Activated CD8-positive, alpha-beta memory T cell treated with anti-CD3 and anti-CD28 coated beads, Interleukin-2, amount 50 U/mL, for 1 hour (primary cell): ENCODE results near the gene PPP6R1.

ENCODE experiments used
- DNase-seq: peaks from one replicate; pipeline ENCODE4 v3.0.0-alpha.2; 2020; ENCODE audit errors: extremely low read depth

The PPP6R1 gene

GRCh38 chr19:55259540-55260210 is 858 bp upstream of the PPP6R1 start:
- no peak for DNase-seq

- DNase-seq, result no peak
Measured at GRCh38 chr19:55258476-55258827, 365 bp downstream of the PPP6R1 start.

GRCh38 chr19:55257461-55258420 is 1.1 kb downstream of the PPP6R1 start:
- DNase-seq, result no peak

- DNase-seq, result no peak
Measured at GRCh38 chr19:55256562-55257460, 2.0 kb downstream of the PPP6R1 start.

- no peak for DNase-seq
Measured at GRCh38 chr19:55255618-55256423, 3.0 kb downstream of the PPP6R1 start.

GRCh38 chr19:55254625-55254977 is 4.2 kb downstream of the PPP6R1 start:
- DNase-seq, result no peak

GRCh38 chr19:55253842-55254624 is 4.8 kb downstream of the PPP6R1 start:
- no peak for DNase-seq

- no peak for DNase-seq
Measured at GRCh38 chr19:55252760-55253663, 5.8 kb downstream of the PPP6R1 start.

GRCh38 chr19:55251341-55252081 is 7.3 kb downstream of the PPP6R1 start:
- DNase-seq, result no peak

- DNase-seq, result no peak
Measured at GRCh38 chr19:55250262-55251036, 8.4 kb downstream of the PPP6R1 start.

- DNase-seq, result no peak
Measured at GRCh38 chr19:55249841-55250240, 9.0 kb downstream of the PPP6R1 start.

- no peak for DNase-seq
Measured at GRCh38 chr19:55248704-55249103, 10.1 kb downstream of the PPP6R1 start.

- DNase-seq, result no peak
Measured at GRCh38 chr19:55248166-55248675, 10.6 kb downstream of the PPP6R1 start.

GRCh38 chr19:55247621-55248099 is 11.2 kb downstream of the PPP6R1 start:
- no peak for DNase-seq

GRCh38 chr19:55246462-55247451 is 12.1 kb downstream of the PPP6R1 start:
- DNase-seq, result no peak

GRCh38 chr19:55245236-55245904 is 13.4 kb downstream of the PPP6R1 start:
- DNase-seq, result no peak
